ENCODE results near the gene ATXN7L1. TPM values are rescaled to one million over a fixed set of nuclear protein-coding genes. Genes with fewer than 3 reads are reported as not detected.

Gene ATXN7L1
- total and polyA plus RNA-seq, 2 of the 8 experiments (the other 6 are each of a cell fraction or from before 2014, with no cell fraction given), result 14.3 to 34.0 TPM

- Histone ChIP-seq H3K23ac (ENCODE audit: insufficient read length) (no peak overlapping the region), H3K27ac (ENCODE audit: low read depth, low read length) (no peak overlapping the region), H3K4me2 (ENCODE audit: insufficient read depth in 1 of 2, low read depth in 2 of 2, low read length in 2 of 2) (no peak overlapping the region), H2BK15ac (ENCODE audit: low read length) (no peak overlapping the region), H3K9ac (replicated peaks in 1 of 4; ENCODE audit: extremely low read depth in 1 of 4, low read depth in 3 of 4, low read length in 3 of 4) (no peak overlapping the region), H3K18ac (ENCODE audit: extremely low read depth, low read length) (no peak overlapping the region), H3K4me3 (ENCODE audit: extremely low read depth in 1 of 4, insufficient read depth in 2 of 4, low read depth in 3 of 4, low read length in 4 of 4) (no peak overlapping the region), H3K36me3 (ENCODE audit: control insufficient read depth in 2 of 4, insufficient read depth in 4 of 4, low read length in 3 of 4) (peaks cover 2 to 47% (median 17%) of the 10 kb centered on the region in 4 experiments), H2BK5ac (ENCODE audit: low read depth, low read length) (no peak overlapping the region), H2AFZ (ENCODE audit: low read length) (no peak overlapping the region), H2BK120ac (replicated peaks; ENCODE audit: low read depth, low read length) (no peak overlapping the region), H3K79me2 (ENCODE audit: control insufficient read depth in 1 of 2, insufficient read depth in 2 of 2, low read length in 2 of 2) (no peaks in the 10 kb centered on the region), H3K79me1 (ENCODE audit: low read depth, low read length) (no peaks in the 10 kb centered on the region; the same call in 1 of the 2 replicates), H3K9me3 (ENCODE audit: insufficient read depth in 2 of 2, low read depth in 1 of 2, low read length in 1 of 2) (no peaks in the 10 kb centered on the region), H3K14ac (ENCODE audit: insufficient read length) (no peak overlapping the region), H3K4ac (replicated peaks; ENCODE audit: insufficient read length, low read depth, low read length) (no peak overlapping the region), H4K91ac (replicated peaks; ENCODE audit: insufficient read length, low read length) (no peak overlapping the region), H3K23me2 (ENCODE audit: low read depth, low read length) (no peaks in the 10 kb centered on the region), H3K56ac (replicated peaks; ENCODE audit: insufficient read length, low read depth, low read length) (no peak overlapping the region), H2AK5ac (ENCODE audit: low read depth, low read length) (no peak overlapping the region), H3K27me3 (replicated peaks in 1 of 4; ENCODE audit: control insufficient read depth in 3 of 4, extremely low read depth in 1 of 4, insufficient read depth in 3 of 4, low read length in 3 of 4) (peaks cover 0 to 1% (median 0%) of the 10 kb centered on the region in 4 experiments; a peak in 1 of 7 replicates), H4K8ac (ENCODE audit: extremely low read depth, insufficient read depth, low read length) (no peak overlapping the region), H2BK12ac (ENCODE audit: low read depth, low read length) (no peak overlapping the region), H4K20me1 (replicated peaks in 1 of 2; ENCODE audit: control insufficient read depth in 1 of 2, insufficient read depth in 2 of 2, low read length in 2 of 2) (no peaks in the 10 kb centered on the region), H4K5ac (ENCODE audit: insufficient read length, low read depth, low read length) (no peak overlapping the region), H2BK20ac (ENCODE audit: low read length) (no peak overlapping the region), H3K4me1 (replicated peaks in 1 of 4; ENCODE audit: control insufficient read depth in 3 of 4, insufficient read depth in 4 of 4, low read length in 3 of 4) (no peaks in the 10 kb centered on the region)
- 97% methylated on average over 4 of the region's 4 CpGs; no CpG with 5 or more reads in 1 of the 2 experiments for WGBS, 2 experiments (ENCODE audit: extremely low coverage in 1 of 2, insufficient coverage in 1 of 2, insufficient read length in 1 of 2, insufficient replicate concordance in 2 of 2, low coverage in 1 of 2, low lambda C conversion rate in 2 of 2, missing lambda C conversion rate in 1 of 2)
- CTCF ChIA-PET (ENCODE audit: partially characterized antibody), result interaction anchor here (0.9 kb wide), 1 partner anchor 14 kb away, joined by 3 read pairs; no protein-coding TSS in a partner anchor
- POLR2A ChIA-PET (ENCODE audit: partially characterized antibody), result no interaction called here
- no peak for FAIRE-seq
- DNase-seq (ENCODE audit: low read depth in 1 of 2, low spot score in 2 of 2), result no peak
- TF ChIP-seq TBP (IDR thresholded peaks at IDR 0.05; ENCODE audit: low read depth, low read length) (no peak), CHD1 (IDR thresholded peaks at IDR 0.05; ENCODE audit: low read depth, low read length) (no peak), POU5F1 (IDR thresholded peaks at IDR 0.05; ENCODE audit: low read depth, low read length) (no peak), HDAC6 (IDR thresholded peaks at IDR 0.05; ENCODE audit: low read depth, low read length) (no peak), BCL11A (IDR thresholded peaks at IDR 0.05; ENCODE audit: low read depth in 2 of 2, low read length in 2 of 2) (no peak), NANOG (IDR thresholded peaks at IDR 0.05; ENCODE audit: insufficient read depth, low read depth, low read length, poor library complexity, severe bottlenecking) (no peak), JUND (IDR thresholded peaks at IDR 0.05; ENCODE audit: low read length) (no peak), KDM1A (IDR thresholded peaks at IDR 0.05; ENCODE audit: borderline replicate concordance, low read length) (no peak), SIRT6 (IDR thresholded peaks at IDR 0.05; ENCODE audit: low read length) (no peak)
Measured at GRCh38 chr7:105565190-105565589, 311.2 kb downstream of the ATXN7L1 start.

Measured in H1 (cell line).